ENCODE results near the gene PLCL1. TPM values are rescaled to one million over a fixed set of nuclear protein-coding genes. Genes with fewer than 3 reads are reported as not detected.

Gene PLCL1
- total and polyA plus RNA-seq, 10 of the 15 experiments (the other 5 are each of a cell fraction or from before 2014, with no cell fraction given): 0.03 to 1.5 (median 0.22) TPM

DNA sequence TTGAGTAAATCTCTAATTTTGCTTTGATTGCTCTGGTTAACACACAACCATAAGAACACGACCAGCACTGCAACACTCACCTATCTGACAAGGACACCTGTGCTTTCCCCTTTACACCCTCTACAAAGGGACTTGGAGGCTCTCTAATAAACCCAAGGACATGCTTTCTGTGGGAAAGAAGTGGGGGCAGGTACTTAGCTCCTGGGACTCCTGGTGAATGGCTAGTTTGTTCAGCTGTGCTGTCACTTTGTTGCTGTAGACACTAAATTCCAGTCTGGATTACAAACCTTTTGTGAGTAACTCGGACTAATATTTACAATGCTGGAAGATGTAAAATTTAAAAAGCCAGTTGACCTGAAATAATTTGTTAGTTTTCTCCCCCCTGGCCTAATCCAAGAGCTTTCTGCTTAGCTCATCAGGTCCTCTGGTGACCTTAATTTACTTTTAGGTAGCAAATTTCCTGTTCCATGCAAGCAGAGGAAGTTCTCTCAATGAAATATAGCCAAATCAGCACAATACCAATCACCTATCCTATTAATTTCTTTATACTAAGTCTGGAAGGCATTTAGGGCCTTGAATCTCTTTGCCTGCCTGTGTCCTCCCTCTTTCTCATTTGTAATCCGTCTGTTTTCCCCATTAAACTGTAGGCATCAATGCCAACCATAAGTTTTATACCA is 67.5 kb downstream of the PLCL1 start:
- SMC1A ChIA-PET (ENCODE audit: uncharacterized antibody, unreplicated experiment): interaction anchor here (0.6 to 2.2 kb wide), 10 partner anchors 10 to 113 kb away, joined by 3 to 5 read pairs (median 4); no protein-coding TSS in a partner anchor
- in situ Hi-C loops (cut with MboI): no loop called here

More for the DNA sequence above, 67.5 kb downstream of the PLCL1 start:
- TF ChIP-seq TAF1 (IDR thresholded peaks at IDR 0.05; ENCODE audit: borderline replicate concordance, low read depth, low read length) (no peak), EED (IDR thresholded peaks at IDR 0.05; ENCODE audit: low read depth) (no peak), USF1 (IDR thresholded peaks at IDR 0.05; ENCODE audit: borderline replicate concordance, extremely low read length, insufficient read depth, low read depth, low read length) (no peak), MEF2B (IDR thresholded peaks at IDR 0.05; ENCODE audit: partially characterized antibody, poor library complexity, severe bottlenecking) (no peak), JUND (IDR thresholded peaks at IDR 0.05; ENCODE audit: low read depth, low read length) (no peak), ESRRA (IDR thresholded peaks at IDR 0.05; ENCODE audit: low read length) (no peak), BACH1 (IDR thresholded peaks at IDR 0.05; ENCODE audit: borderline replicate concordance) (no peak), TBL1XR1 (IDR thresholded peaks at IDR 0.05; ENCODE audit: low read depth, low read length) (no peak), LARP7 (IDR thresholded peaks at IDR 0.05) (no peak), PBX3 (IDR thresholded peaks at IDR 0.05; ENCODE audit: insufficient replicate concordance, low read depth, low read length) (no peak), POLR2AphosphoS5 (IDR thresholded peaks at IDR 0.05; ENCODE audit: low read length) (no peak), MYC (IDR thresholded peaks at IDR 0.05; ENCODE audit: insufficient read depth, insufficient read length, insufficient replicate concordance, low read length, severe bottlenecking) (no peak), USF2 (IDR thresholded peaks at IDR 0.05; ENCODE audit: borderline replicate concordance, low read depth, low read length) (no peak)
- TF ChIP-seq, protein P1, sequence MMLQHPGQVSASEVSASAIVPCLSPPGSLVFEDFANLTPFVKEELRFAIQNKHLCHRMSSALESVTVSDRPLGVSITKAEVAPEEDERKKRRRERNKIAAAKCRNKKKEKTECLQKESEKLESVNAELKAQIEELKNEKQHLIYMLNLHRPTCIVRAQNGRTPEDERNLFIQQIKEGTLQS (IDR thresholded peaks at IDR 0.05; ENCODE audit: borderline replicate concordance, extremely low read depth, low read depth, low read length): no peak
- TF ChIP-seq, protein P2, sequence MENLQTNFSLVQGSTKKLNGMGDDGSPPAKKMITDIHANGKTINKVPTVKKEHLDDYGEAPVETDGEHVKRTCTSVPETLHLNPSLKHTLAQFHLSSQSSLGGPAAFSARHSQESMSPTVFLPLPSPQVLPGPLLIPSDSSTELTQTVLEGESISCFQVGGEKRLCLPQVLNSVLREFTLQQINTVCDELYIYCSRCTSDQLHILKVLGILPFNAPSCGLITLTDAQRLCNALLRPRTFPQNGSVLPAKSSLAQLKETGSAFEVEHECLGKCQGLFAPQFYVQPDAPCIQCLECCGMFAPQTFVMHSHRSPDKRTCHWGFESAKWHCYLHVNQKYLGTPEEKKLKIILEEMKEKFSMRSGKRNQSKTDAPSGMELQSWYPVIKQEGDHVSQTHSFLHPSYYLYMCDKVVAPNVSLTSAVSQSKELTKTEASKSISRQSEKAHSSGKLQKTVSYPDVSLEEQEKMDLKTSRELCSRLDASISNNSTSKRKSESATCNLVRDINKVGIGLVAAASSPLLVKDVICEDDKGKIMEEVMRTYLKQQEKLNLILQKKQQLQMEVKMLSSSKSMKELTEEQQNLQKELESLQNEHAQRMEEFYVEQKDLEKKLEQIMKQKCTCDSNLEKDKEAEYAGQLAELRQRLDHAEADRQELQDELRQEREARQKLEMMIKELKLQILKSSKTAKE (IDR thresholded peaks at IDR 0.05; ENCODE audit: low read depth, poor library complexity, severe bottlenecking): no peak
- Histone ChIP-seq H3K36me3 (ENCODE audit: control insufficient read depth in 2 of 2, insufficient read depth in 2 of 2, low read length in 1 of 2) (no peaks in the 10 kb centered on the region), H4K20me1 (ENCODE audit: control insufficient read depth, insufficient read depth) (no peaks in the 10 kb centered on the region), H3K4me2 (ENCODE audit: control insufficient read depth, insufficient read depth) (no peak overlapping the region), H3K79me2 (ENCODE audit: control insufficient read depth, insufficient read depth, low read length) (no peaks in the 10 kb centered on the region), H2AFZ (ENCODE audit: control insufficient read depth, low read depth, low read length) (no peak overlapping the region), H3K9ac (ENCODE audit: control insufficient read depth, insufficient read depth, low read length) (no peak overlapping the region), H3K4me3 (no peak overlapping the region), H3K27me3 (replicated peaks in 1 of 2; ENCODE audit: control insufficient read depth in 2 of 2, insufficient read depth in 2 of 2, low read length in 1 of 2) (no peaks in the 10 kb centered on the region), H3K9me3 (replicated peaks; ENCODE audit: control insufficient read depth, insufficient read depth, low read length) (no peaks in the 10 kb centered on the region), H3K27ac (ENCODE audit: control insufficient read depth, insufficient read depth) (no peak overlapping the region), H3K4me1 (ENCODE audit: control insufficient read depth, insufficient read depth, low read length) (no peaks in the 10 kb centered on the region)
- intact Hi-C loops (cut with micrococcal nuclease; ENCODE audit: unreplicated experiment): no loop called here
- WGBS (ENCODE audit: insufficient coverage, insufficient replicate concordance, low lambda C conversion rate, missing lambda C conversion rate): 2% methylated on average over 3 of the region's 3 CpGs
- no TSS peak for BruUV-seq (replicated peaks)
- no peak for DNase-seq (ENCODE audit: low read depth, low spot score)
- CTCF ChIA-PET: interaction anchor here (1.1 to 1.2 kb wide), 6 partner anchors 8 to 165 kb away, joined by 3 to 5 read pairs (median 4); no protein-coding TSS in a partner anchor
- ATAC-seq: no peak
- FAIRE-seq: no peak
- POLR2A ChIA-PET: no interaction called here
- RAD21 ChIA-PET (ENCODE audit: unreplicated experiment): no interaction called here
